ENCODE results near the gene ATF5.

DNA sequence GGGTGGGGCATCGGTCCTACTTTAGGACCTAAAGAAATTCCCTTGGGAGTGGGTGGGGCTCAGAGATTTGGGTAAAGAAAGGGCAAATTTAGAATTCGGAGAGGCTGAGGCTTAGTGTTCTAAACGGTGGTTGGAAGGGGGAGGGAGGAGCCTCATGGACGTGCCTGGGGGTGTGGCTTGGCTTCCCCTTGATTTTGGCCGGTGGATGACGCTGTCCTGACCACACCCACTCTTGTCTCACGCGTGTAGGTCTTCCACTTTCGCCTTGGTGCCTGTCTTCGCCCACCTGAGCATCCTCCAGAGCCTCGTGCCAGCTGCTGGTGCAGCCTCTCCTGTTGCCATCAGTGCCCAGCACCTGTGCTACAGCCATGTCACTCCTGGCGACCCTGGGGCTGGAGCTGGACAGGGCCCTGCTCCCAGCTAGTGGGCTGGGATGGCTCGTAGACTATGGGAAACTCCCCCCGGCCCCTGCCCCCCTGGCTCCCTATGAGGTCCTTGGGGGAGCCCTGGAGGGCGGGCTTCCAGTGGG lies 1.5 kb downstream of the ATF5 start:
- TF ChIP-seq, protein P1, sequence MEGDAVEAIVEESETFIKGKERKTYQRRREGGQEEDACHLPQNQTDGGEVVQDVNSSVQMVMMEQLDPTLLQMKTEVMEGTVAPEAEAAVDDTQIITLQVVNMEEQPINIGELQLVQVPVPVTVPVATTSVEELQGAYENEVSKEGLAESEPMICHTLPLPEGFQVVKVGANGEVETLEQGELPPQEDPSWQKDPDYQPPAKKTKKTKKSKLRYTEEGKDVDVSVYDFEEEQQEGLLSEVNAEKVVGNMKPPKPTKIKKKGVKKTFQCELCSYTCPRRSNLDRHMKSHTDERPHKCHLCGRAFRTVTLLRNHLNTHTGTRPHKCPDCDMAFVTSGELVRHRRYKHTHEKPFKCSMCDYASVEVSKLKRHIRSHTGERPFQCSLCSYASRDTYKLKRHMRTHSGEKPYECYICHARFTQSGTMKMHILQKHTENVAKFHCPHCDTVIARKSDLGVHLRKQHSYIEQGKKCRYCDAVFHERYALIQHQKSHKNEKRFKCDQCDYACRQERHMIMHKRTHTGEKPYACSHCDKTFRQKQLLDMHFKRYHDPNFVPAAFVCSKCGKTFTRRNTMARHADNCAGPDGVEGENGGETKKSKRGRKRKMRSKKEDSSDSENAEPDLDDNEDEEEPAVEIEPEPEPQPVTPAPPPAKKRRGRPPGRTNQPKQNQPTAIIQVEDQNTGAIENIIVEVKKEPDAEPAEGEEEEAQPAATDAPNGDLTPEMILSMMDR (IDR thresholded peaks at IDR 0.05), result no peak
- TF ChIP-seq EZH2 (IDR thresholded peaks at IDR 0.05; ENCODE audit: borderline replicate concordance, insufficient read depth, low read depth, low read length, poor library complexity, severe bottlenecking), result no peak

Measured in B cell (primary cell).